T follicular helper cell (primary cell): ENCODE results near the gene SORL1-AS1.

Experiments used
- DNase-seq: peaks from one replicate; pipeline ENCODE4 v3.0.0-alpha.2; 2020; ENCODE audit warnings: low read depth

Gene SORL1-AS1

DNA sequence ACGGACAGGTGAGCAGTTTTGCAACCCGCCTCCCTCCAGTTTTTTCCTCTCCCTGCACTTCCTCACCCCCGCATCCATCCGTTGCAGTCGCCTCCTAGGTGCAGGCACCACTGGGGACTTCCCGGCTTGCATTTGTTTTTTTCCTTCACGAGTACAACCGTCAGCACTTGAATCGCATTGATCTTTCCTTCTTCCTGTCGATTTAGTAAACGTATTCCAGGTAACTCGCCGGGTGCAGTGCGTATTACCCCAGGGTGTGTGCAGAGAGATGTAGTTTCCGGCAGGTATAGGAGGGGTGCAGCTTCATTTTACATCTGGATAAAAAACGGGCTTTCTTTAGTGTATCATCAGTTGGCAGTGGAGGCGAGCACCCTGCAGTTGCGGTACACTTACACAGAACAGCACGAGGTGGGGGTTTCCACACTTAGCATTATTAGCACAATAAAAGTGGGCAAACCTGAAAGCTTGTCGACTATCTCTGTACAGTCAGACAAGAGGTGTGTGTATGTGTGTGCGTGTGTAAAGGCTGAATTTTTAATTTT is at the start of gene SORL1-AS1:
TSS of gene SORL1-AS1 (minus strand) at position 359 of the 542 bp plus-strand sequence.
- peak; percentile 54 for DNase-seq

DNA sequence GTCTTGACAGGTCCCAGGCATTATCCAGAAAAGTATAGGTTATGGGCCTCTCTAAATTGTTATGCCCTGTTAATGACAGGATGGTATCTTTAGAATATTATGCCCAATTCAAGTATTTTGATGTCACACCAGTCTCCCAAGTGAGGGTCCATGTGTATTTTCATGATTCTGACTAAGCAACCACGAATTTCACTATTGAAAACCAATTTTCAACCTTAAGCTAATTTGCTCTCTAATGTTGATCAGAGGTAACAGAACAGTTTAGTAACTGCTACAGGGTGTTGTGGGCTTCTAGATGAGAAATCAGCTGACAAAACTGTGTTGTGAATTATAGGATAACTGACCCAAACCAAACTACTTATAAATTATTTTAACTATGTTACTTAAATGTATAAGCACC is 48.0 kb upstream of the SORL1-AS1 start:
- no peak for DNase-seq

- no peak for DNase-seq
Observed at GRCh38 chr11:121500275-121500674, 47.5 kb upstream of the SORL1-AS1 start.

- DNase-seq, result no peak
Observed at GRCh38 chr11:121499405-121499804, 46.6 kb upstream of the SORL1-AS1 start.

DNA sequence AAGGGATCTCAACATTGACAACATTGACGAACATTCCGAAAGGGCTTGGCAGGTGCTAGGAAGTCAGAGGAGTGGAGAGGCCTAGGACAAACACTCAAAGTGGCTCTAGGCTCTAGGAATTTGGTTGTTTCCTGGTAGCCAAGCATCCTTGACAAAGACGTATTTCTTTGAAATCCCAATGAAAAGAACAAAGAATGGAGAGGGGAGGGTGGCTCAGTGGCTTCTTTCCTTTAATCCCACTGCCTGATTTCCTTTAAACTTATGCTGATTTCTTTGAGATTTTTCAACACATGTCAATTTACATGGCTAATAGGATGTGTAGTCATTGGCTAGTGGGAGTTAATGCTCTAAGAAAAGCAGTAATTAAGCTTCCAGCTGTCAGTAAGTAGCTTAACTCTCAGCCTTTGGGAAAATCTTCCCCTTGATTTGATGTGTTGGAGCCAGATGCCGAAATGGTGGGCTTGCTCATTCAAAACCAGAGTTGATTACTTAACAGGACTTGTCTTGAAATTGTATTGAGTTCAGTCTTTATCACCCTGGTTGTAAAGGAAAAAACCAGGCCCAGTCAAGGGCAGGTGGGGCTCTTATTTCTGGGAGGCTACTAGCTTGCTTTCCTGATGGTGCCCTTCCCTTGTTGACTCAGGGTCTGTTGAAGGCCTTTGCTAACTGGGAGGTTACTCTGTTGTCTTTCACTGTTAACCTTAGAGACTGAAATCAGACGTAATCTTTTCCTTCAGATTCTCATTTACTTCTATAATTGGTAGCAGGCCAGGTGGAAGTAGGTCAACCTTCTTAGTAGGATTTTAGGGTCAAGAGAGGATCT is 44.6 kb upstream of the SORL1-AS1 start:
- no peak for DNase-seq

GRCh38 chr11:121494355-121495099 is 41.8 kb upstream of the SORL1-AS1 start:
- no peak for DNase-seq

GRCh38 chr11:121489823-121490222 is 37.1 kb upstream of the SORL1-AS1 start:
- no peak for DNase-seq

DNA sequence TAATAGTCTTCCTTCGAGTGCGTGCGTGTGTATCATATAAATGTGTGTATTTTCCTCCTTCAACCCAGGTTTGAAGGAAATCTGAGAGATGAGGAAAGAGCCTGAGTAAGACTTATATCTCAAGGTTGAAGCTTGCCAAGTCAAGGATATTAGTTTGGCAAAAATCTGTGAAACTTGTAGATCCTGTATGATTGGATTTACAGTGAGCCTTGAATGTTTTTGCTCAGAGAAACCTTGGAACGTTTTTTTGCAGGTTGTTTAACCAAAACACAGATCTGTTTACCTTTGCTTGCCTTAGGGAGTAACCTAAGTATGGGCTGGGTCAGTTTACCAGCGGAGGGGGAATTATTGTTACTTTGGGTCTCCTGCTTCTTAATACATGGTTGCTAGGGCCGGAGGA is 35.9 kb upstream of the SORL1-AS1 start:
- no peak for DNase-seq

DNA sequence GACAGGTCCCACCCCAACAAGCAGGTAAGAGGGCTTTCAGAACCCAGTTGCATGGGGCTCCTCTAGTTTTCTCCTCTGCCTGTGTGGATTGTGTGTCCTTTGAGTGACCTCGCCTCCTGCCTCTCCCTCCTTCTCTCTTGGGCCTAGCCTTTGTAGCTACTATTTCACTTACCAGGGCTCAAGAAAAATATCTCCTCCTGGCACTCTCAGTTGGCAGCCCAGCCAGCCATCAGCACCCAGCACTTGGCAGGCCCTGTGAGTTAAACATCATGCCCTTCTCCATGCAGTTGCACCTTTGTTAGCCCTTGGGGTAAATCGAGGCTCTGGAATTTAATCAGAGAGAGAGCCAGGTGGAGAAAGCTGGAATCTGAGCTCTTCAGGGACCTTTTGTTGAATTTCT is 35.4 kb upstream of the SORL1-AS1 start:
- DNase-seq, result no peak

- no peak for DNase-seq
Observed at GRCh38 chr11:121487191-121487590, 34.4 kb upstream of the SORL1-AS1 start.

DNA sequence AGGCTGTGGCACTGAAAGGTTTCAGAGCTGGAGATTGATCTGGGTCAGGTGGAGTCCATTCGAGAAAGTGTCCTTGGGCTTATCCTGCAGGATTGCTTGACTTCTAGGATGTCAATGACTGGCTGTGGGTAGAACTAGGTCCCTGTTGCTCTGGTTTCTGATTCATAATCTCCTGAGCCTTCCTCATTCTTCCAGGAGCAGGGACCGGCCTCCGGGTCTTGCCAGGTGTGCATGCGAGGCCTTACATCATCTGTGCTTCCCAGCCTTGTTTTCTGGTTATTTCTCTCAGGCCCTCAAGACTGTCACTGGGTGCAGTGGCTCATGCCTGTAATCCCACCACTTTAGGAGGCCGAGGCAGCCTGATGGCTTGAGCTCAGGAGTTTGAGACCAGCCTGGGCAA is 33.3 kb upstream of the SORL1-AS1 start:
- DNase-seq, result no peak

- no peak for DNase-seq
Observed at GRCh38 chr11:121485216-121485615, 32.4 kb upstream of the SORL1-AS1 start.

- no peak for DNase-seq
Observed at GRCh38 chr11:121483805-121484480, 31.2 kb upstream of the SORL1-AS1 start.

DNA sequence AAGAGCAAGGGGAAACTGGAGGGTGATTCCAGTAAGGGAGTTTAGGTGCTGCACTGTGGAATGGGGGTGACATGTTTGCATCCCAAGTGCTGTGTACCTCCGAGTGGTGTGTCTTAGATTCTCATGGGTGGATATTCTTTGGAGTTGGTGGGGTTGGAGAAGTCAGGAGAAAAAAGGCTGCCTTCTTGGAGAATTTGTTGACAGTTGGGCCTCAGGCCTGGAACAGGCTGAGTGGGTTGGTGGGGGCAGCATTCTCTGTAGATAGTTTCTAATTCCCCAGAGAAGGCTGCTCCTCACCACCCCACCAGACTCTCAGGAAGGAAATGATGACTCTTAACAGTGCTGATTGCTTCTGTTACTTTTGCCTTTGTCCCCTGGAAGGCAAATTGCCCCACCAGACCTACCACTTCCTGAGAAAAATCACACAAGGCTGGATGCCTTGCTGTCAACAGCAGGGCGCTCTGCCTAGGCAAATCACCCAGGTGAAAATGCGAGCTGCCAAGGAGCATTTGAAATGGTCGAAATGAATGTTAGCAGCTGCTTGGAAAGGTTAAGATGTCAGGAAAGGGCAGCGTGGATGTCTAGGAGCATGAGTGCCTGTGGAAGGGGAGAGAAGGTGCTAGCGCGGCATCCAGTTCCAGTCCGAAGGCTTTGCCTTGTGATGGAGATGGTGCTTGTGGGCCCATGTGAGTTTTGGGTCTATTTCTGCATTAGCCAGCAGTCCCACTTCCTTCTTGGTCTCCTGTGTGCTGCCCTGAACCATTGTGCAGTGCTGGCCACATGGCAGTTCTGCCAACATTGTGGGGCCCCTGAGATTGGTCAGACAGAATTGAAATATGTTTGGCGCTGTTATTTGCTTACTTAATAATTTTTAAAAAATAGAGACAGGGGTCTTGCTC is 29.7 kb upstream of the SORL1-AS1 start:
- DNase-seq, result peak; percentile 32

GRCh38 chr11:121481484-121482230 is 28.9 kb upstream of the SORL1-AS1 start:
- DNase-seq, result peak; percentile 28

DNA sequence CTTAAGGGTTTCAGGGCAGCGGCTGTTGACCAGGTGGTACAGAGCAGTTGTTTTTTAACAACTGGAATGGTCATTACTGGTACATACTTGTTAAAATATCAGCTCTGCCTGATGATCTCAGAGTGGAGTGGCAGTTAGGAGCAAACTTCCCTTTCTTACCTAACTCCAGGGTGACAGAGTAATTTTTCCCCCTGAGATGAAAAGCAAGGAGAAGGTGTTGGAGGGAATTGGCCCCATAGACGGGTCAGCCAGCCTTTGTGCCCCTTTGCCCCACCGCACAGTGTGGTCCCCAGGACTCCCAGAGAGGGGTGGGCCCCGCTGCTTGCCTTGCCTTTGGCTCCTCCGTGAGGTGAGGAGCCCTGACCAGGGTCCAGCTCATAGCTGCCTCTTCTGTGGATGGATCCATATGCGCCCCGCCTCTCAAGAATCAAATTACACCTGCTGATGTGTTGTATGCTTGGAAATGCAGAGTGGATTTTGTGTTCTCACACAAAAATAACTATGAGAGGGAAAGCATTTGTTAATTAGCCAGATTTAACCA is 27.0 kb upstream of the SORL1-AS1 start:
- no peak for DNase-seq

DNA sequence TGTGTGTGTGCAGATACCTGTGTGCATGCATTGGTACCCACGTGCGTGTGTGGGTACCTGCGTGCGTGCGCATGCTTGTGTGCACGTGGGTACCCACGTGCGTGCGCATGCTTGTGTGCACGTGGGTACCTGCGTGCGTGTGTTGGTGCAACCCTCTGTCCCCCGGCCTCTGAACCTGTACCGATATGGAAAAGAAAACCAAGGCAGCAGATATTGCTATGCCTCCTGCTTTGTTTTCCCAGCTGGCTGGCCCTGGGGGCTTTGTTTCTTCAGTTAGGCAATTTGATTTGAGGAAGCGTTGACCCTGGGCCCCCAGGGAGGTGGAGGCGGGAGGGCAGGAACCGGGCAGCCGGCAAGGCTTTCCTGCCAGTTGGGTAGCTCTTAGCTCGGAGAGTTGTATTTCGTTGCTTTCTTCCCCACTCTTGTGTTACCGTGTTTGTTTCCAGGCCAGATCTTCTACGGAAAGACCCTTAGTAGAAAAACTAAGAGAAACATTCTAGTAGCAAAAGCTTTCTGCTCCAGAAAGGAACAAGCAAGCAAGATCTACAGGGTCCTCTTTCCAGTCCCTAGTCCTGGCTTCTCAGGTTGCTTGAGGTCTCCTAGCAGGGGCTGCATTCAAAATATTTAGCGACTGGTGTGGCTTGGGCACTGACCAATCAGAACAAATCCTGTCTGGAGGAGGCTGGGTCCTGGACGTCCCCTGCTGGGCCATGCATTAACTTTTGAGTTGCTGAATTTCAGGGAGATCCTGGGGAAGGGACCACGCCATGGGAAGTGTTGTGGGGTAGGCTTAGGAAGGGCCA is 26.3 kb upstream of the SORL1-AS1 start:
- DNase-seq, result no peak

DNA sequence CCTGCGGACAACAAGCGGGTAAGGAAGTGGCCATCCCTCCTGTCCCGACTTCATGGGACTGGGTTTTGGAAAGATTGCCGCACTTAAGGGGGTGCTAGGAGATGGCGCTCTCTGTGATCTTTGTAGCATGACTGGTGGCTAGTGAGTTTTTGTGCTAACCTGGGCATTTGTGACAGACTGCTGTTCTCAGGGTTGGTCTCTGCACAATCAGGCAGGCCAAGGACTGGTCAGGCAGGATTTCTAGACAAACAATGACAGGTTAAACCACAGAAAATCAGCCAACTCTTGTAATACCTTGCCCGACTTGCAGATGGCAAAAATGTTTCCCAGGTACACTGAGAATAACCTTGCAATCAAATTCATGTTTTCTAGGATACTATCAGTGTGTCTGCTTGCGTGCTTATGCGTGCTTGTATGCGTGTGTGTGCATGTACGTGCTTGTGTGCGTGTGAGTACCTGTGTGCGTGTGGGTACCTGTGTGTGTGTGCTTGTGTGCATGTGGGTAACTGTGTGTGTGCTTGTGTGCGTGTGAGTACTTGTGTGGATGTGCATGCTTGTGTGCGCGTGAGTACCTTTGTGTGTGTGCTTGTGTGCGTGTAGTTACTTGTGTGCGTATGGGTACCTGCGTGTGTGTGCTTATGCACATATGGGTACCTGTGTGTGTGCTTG is 25.6 kb upstream of the SORL1-AS1 start:
- no peak for DNase-seq
